Measurements from ENCODE around the gene CCNQ. TPM values are rescaled to one million over a fixed set of nuclear protein-coding genes. Genes with fewer than 3 reads are reported as not detected.
A peak's percentile ranks its signal among the peaks of the same experiment; 100 is the strongest.

Gene CCNQ
- total and polyA plus RNA-seq, 2 donors from 2014 or later, result 14.6 to 35.4 TPM

GRCh38 chrX:153642051-153642654 lies 43.2 kb upstream of the CCNQ start:
- TF ChIP-seq CTCF (IDR thresholded peaks at IDR 0.05; ENCODE audit: borderline replicate concordance, extremely low read depth, insufficient read depth), result no peak
- H3K27me3 ChIP-seq (ENCODE audit: control insufficient read depth, insufficient read depth, low read length), result peaks cover 3% of the 10 kb centered on the region
- H3K36me3 ChIP-seq (ENCODE audit: control insufficient read depth in 2 of 3, insufficient read depth in 3 of 3, low read length in 3 of 3), result no peaks in the 10 kb centered on the region
- peaks cover 0 to 8% (median 0%) of the 10 kb centered on the region in 3 donors for H3K4me1 ChIP-seq (ENCODE audit: control insufficient read depth in 2 of 3, insufficient read depth in 2 of 3, low read depth in 1 of 3, low read length in 3 of 3)
- H3K9me3 ChIP-seq (ENCODE audit: control insufficient read depth in 2 of 3, insufficient read depth in 1 of 3, low read length in 3 of 3), result no peaks in the 10 kb centered on the region
- no peak overlapping the region for H3K4me3 ChIP-seq (ENCODE audit: low read length in 3 of 3)
- intact Hi-C loops (cut with DNase I), result no loop called here
- DNase-seq, result peak in 3 of 5 donors; percentile 58 to 70 (median 65)
- no peak overlapping the region for H3K27ac ChIP-seq (ENCODE audit: low read depth in 2 of 2, low read length in 2 of 2)
- no peak for FAIRE-seq
- H3K9ac ChIP-seq (ENCODE audit: low read length in 3 of 3), result no peak overlapping the region

GRCh38 chrX:153641627-153642026 lies 42.7 kb upstream of the CCNQ start:
- peaks cover 3% of the 10 kb centered on the region for H3K27me3 ChIP-seq (ENCODE audit: control insufficient read depth, insufficient read depth, low read length)
- H3K9ac ChIP-seq (ENCODE audit: low read length in 3 of 3), result no peak overlapping the region
- TF ChIP-seq CTCF (IDR thresholded peaks at IDR 0.05; ENCODE audit: borderline replicate concordance, extremely low read depth, insufficient read depth), result no peak
- H3K4me1 ChIP-seq (ENCODE audit: control insufficient read depth in 2 of 3, insufficient read depth in 2 of 3, low read depth in 1 of 3, low read length in 3 of 3), result peaks cover 0 to 7% (median 0%) of the 10 kb centered on the region in 3 donors
- intact Hi-C loops (cut with DNase I), result no loop called here
- no peak overlapping the region for H3K4me3 ChIP-seq (ENCODE audit: low read length in 3 of 3)
- H3K36me3 ChIP-seq (ENCODE audit: control insufficient read depth in 2 of 3, insufficient read depth in 3 of 3, low read length in 3 of 3), result no peaks in the 10 kb centered on the region
- peak in 2 of 5 donors; percentile 10 to 61 for DNase-seq
- FAIRE-seq, result no peak
- no peaks in the 10 kb centered on the region for H3K9me3 ChIP-seq (ENCODE audit: control insufficient read depth in 2 of 3, insufficient read depth in 1 of 3, low read length in 3 of 3)
- no peak overlapping the region for H3K27ac ChIP-seq (ENCODE audit: low read depth in 2 of 2, low read length in 2 of 2)

GRCh38 chrX:153640736-153641575 lies 42.0 kb upstream of the CCNQ start:
- H3K9ac ChIP-seq (ENCODE audit: low read length in 3 of 3), result no peak overlapping the region
- peaks cover 3% of the 10 kb centered on the region for H3K27me3 ChIP-seq (ENCODE audit: control insufficient read depth, insufficient read depth, low read length)
- H3K36me3 ChIP-seq (ENCODE audit: control insufficient read depth in 2 of 3, insufficient read depth in 3 of 3, low read length in 3 of 3), result no peaks in the 10 kb centered on the region
- peaks cover 0 to 6% (median 0%) of the 10 kb centered on the region in 3 donors for H3K4me1 ChIP-seq (ENCODE audit: control insufficient read depth in 2 of 3, insufficient read depth in 2 of 3, low read depth in 1 of 3, low read length in 3 of 3)
- no peak for TF ChIP-seq CTCF (IDR thresholded peaks at IDR 0.05; ENCODE audit: borderline replicate concordance, extremely low read depth, insufficient read depth)
- H3K9me3 ChIP-seq (ENCODE audit: control insufficient read depth in 2 of 3, insufficient read depth in 1 of 3, low read length in 3 of 3), result no peaks in the 10 kb centered on the region
- H3K4me3 ChIP-seq (ENCODE audit: low read length in 3 of 3), result no peak overlapping the region
- no peak overlapping the region for H3K27ac ChIP-seq (ENCODE audit: low read depth in 2 of 2, low read length in 2 of 2)
- intact Hi-C loops (cut with DNase I), result no loop called here
- DNase-seq (peak in 2 of 5 donors; percentile 40 to 56), FAIRE-seq (no peak)
